ENCODE measurements around the gene GRB14.
"Not testable (repeated sequence)": the region's sequence is repeated elsewhere in the genome, so short reads cannot be mapped to it uniquely, and the experiment has no call there.

GRB14 gene

DNA sequence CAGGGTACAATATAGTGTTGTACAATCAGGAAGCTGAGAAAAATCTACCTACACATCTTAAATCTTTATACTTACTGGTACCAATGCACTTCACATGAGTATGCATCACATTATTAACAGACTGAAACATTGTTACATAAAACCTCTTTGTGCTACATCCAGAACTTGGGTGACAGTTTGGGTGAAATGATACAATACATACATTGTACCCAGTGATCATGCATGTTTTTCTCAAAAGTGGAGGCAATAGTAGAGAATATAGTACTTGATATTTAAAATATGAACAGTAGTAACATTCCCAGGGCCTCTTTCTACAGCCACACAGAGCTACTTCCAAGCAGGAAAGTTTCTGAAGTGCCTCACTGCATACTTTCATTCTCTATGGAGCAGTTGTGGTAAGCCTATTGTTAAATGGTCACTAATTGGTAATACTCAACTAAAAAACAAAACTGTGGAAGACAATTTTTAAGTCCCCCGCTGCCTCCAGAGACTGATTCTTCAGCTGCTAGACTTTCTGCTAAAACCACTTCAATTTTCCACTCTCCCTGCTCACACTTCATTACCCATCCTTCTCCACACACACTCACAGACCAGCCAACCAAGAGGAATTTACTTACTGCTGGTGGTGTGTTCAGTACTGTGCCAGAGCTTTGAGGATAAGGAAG is 22.9 kb upstream of the GRB14 start:
- H3K4me1 Mint-ChIP-seq: no peaks in the 10 kb centered on the region
- H3K27me3 Mint-ChIP-seq (ENCODE audit: low read depth): no peaks in the 10 kb centered on the region
- peaks cover 7% of the 10 kb centered on the region for H3K9me3 Mint-ChIP-seq
- H3K4me3 Mint-ChIP-seq: no peak overlapping the region
- peak overlapping the region; percentile 66 to 89 (median 72) for H3K27ac Mint-ChIP-seq
- TF ChIP-seq, protein P1, sequence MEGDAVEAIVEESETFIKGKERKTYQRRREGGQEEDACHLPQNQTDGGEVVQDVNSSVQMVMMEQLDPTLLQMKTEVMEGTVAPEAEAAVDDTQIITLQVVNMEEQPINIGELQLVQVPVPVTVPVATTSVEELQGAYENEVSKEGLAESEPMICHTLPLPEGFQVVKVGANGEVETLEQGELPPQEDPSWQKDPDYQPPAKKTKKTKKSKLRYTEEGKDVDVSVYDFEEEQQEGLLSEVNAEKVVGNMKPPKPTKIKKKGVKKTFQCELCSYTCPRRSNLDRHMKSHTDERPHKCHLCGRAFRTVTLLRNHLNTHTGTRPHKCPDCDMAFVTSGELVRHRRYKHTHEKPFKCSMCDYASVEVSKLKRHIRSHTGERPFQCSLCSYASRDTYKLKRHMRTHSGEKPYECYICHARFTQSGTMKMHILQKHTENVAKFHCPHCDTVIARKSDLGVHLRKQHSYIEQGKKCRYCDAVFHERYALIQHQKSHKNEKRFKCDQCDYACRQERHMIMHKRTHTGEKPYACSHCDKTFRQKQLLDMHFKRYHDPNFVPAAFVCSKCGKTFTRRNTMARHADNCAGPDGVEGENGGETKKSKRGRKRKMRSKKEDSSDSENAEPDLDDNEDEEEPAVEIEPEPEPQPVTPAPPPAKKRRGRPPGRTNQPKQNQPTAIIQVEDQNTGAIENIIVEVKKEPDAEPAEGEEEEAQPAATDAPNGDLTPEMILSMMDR (IDR thresholded peaks at IDR 0.05; ENCODE audit: unreplicated experiment in 3 of 3): no peak
- H3K36me3 Mint-ChIP-seq (ENCODE audit: low read depth): no peaks in the 10 kb centered on the region

GRCh38 chr2:164642946-164643555 is 21.8 kb upstream of the GRB14 start:
- no peaks in the 10 kb centered on the region for H3K4me1 Mint-ChIP-seq
- no peaks in the 10 kb centered on the region for H3K27me3 Mint-ChIP-seq (ENCODE audit: low read depth)
- peak overlapping the region in 2 of 3 experiments; percentile 72 to 89 for H3K27ac Mint-ChIP-seq
- no peaks in the 10 kb centered on the region for H3K36me3 Mint-ChIP-seq (ENCODE audit: low read depth)
- TF ChIP-seq, protein P1 (IDR thresholded peaks at IDR 0.05; ENCODE audit: unreplicated experiment in 3 of 3): no peak
- H3K9me3 Mint-ChIP-seq: no peaks in the 10 kb centered on the region
- H3K4me3 Mint-ChIP-seq: no peak overlapping the region

DNA sequence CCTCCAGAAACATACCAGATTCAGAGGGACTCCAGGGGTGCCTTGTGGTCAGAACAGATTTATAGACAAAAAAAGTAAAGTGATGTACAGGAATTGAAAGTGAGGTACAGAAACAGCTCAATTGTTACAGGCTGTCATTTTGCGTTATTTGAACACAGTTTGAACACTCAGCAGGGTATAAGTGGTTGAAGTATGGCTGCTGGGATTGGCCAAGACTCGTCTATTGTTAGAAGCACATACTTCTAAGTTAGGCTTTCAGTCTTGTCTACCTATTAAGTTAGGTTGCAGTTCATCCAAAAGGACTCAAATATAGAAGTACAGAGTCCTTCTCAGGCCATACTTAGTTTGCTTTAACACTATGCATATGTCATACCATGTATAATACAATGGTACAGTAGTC is 21.0 kb upstream of the GRB14 start:
- no peak overlapping the region for H3K27ac Mint-ChIP-seq
- no peaks in the 10 kb centered on the region for H3K4me1 Mint-ChIP-seq
- TF ChIP-seq, protein P1 (IDR thresholded peaks at IDR 0.05; ENCODE audit: unreplicated experiment in 3 of 3): no peak
- H3K4me3 Mint-ChIP-seq: no peak overlapping the region
- no peaks in the 10 kb centered on the region for H3K9me3 Mint-ChIP-seq
- H3K36me3 Mint-ChIP-seq (ENCODE audit: low read depth): no peaks in the 10 kb centered on the region
- no peaks in the 10 kb centered on the region for H3K27me3 Mint-ChIP-seq (ENCODE audit: low read depth)

GRCh38 chr2:164628319-164628718 is 7.0 kb upstream of the GRB14 start:
- not testable (repeated sequence) for H3K4me3 Mint-ChIP-seq; H3K9me3 Mint-ChIP-seq; H3K27ac Mint-ChIP-seq; H3K4me1 Mint-ChIP-seq; H3K36me3 Mint-ChIP-seq (ENCODE audit: low read depth)
- peaks cover 11% of the 10 kb centered on the region for H3K27me3 Mint-ChIP-seq (ENCODE audit: low read depth)

GRCh38 chr2:164625378-164625971 is 4.2 kb upstream of the GRB14 start:
- no peaks in the 10 kb centered on the region for H3K9me3 Mint-ChIP-seq
- no peaks in the 10 kb centered on the region for H3K36me3 Mint-ChIP-seq (ENCODE audit: low read depth)
- H3K27ac Mint-ChIP-seq: peak overlapping the region in 1 of 3 experiments; percentile 64
- TF ChIP-seq, protein P1 (IDR thresholded peaks at IDR 0.05; ENCODE audit: unreplicated experiment in 3 of 3): no peak
- H3K4me1 Mint-ChIP-seq: peaks cover 5% of the 10 kb centered on the region
- H3K27me3 Mint-ChIP-seq (ENCODE audit: low read depth): peaks cover 33% of the 10 kb centered on the region
- no peak overlapping the region for H3K4me3 Mint-ChIP-seq

- peak overlapping the region; percentile 14 to 40 (median 31) for H3K4me3 Mint-ChIP-seq
- no peaks in the 10 kb centered on the region for H3K36me3 Mint-ChIP-seq (ENCODE audit: low read depth)
- H3K27me3 Mint-ChIP-seq (ENCODE audit: low read depth): peaks cover 39% of the 10 kb centered on the region
- peak overlapping the region; percentile 24 to 64 (median 33) for H3K27ac Mint-ChIP-seq
- peaks cover 5% of the 10 kb centered on the region for H3K4me1 Mint-ChIP-seq
- TF ChIP-seq, protein P1 (IDR thresholded peaks at IDR 0.05; ENCODE audit: unreplicated experiment in 3 of 3): no peak
- H3K9me3 Mint-ChIP-seq: no peaks in the 10 kb centered on the region
These were observed 3.0 kb upstream of the GRB14 start for GRCh38 chr2:164624316-164624715.
